ENCODE measurements around the gene TNFAIP8. TPM values are rescaled to one million over a fixed set of nuclear protein-coding genes. Genes with fewer than 3 reads are reported as not detected.

Gene TNFAIP8
- total and polyA plus RNA-seq, 9 of the 15 experiments (the other 6 are each of a cell fraction or from before 2014, with no cell fraction given): 29.9 to 52.2 (median 44.8) TPM

GRCh38 chr5:119327018-119327417 lies 28.8 kb upstream of the TNFAIP8 start (continued):
- TF ChIP-seq ZBTB11 (CRISPR knock-in tag; IDR thresholded peaks at IDR 0.05) (peak in 1 of 3 experiments; percentile 42; a peak in 2 of 6 replicates), UBTF (IDR thresholded peaks at IDR 0.05; ENCODE audit: borderline replicate concordance in 1 of 2, low read depth in 2 of 2, low read length in 2 of 2) (no peak), MEF2D (tag; conservative IDR thresholded peaks at IDR 0.05; ENCODE audit: low read depth) (no peak), MAFF (IDR thresholded peaks at IDR 0.05; ENCODE audit: low read length) (peak; percentile 48; the same call in 1 of the 2 replicates), ZNF384 (IDR thresholded peaks at IDR 0.05; ENCODE audit: low read depth, low read length) (no peak), MCM7 (IDR thresholded peaks at IDR 0.05) (no peak), PRPF4 (IDR thresholded peaks at IDR 0.05; ENCODE audit: insufficient read depth, low read depth, low read length, poor library complexity, severe bottlenecking) (no peak), MIER1 (IDR thresholded peaks at IDR 0.05; ENCODE audit: low read depth) (no peak), ELF1 (tag; IDR thresholded peaks at IDR 0.05) (no peak), MEF2A (IDR thresholded peaks at IDR 0.05; ENCODE audit: control insufficient read depth, low read depth, low read length) (no peak), TSC22D4 (tag; IDR thresholded peaks at IDR 0.05) (no peak), DIDO1 (tag; IDR thresholded peaks at IDR 0.05; ENCODE audit: low read depth) (no peak), STAT5A (IDR thresholded peaks at IDR 0.05; ENCODE audit: borderline replicate concordance, low read length) (peak; percentile 19; the same call in 1 of the 2 replicates), ATF4 (CRISPR knock-in tag; IDR thresholded peaks at IDR 0.05) (no peak), E4F1 (CRISPR knock-in tag; IDR thresholded peaks at IDR 0.05; ENCODE audit: borderline replicate concordance) (no peak), BRD9 (IDR thresholded peaks at IDR 0.05; ENCODE audit: low read depth, partially characterized antibody) (peak; percentile 17), NFIC (IDR thresholded peaks at IDR 0.05) (peak; percentile 32; the same call in 1 of the 2 replicates), CBFB (CRISPR knock-in tag; IDR thresholded peaks at IDR 0.05) (no peak), SREBF2 (CRISPR knock-in tag; IDR thresholded peaks at IDR 0.05) (no peak)
